OCI-LY1 (cell line): Measurements from ENCODE around the gene ATF2.

Experiments used
- CTCF ChIP-seq: fragments of 200-600 bp; sonication (generic), shearing (Covaris generic); IDR thresholded peaks from 2 replicates; pipeline ENCODE4 v1.5.1; 2017; ENCODE audit warnings: mild to moderate bottlenecking, antibody characterized with exemption, low read length, moderate library complexity, mixed read lengths
- EZH2 ChIP-seq: fragments of 200-600 bp; sonication (generic), shearing (Covaris generic); IDR thresholded peaks from 2 replicates; pipeline ENCODE4 v1.8.0; 2017; ENCODE audit warnings: borderline replicate concordance, mixed run types, mild to moderate bottlenecking, antibody characterized with exemption, low read length, moderate library complexity, mixed read lengths

- no peak for TF ChIP-seq CTCF
- no peak for TF ChIP-seq EZH2
Observed at GRCh38 chr2:175167076-175167791, 769 bp downstream of the ATF2 start.
